ENCODE measurements around the gene CTBS.

- TF ChIP-seq CTCF (conservative IDR thresholded peaks at IDR 0.05; ENCODE audit: low read length) (no peak), EZH2phosphoT487 (IDR thresholded peaks at IDR 0.05; ENCODE audit: borderline replicate concordance) (no peak)
Observed at GRCh38 chr1:84539972-84540371, 34.3 kb downstream of the CTBS start.

All from Loucy (cell line).